Measurements from ENCODE around the gene RNPEPL1. TPM values are rescaled to one million over a fixed set of nuclear protein-coding genes. Genes with fewer than 3 reads are reported as not detected.
"Not testable (repeated sequence)": the region's sequence is repeated elsewhere in the genome, so short reads cannot be mapped to it uniquely, and the experiment has no call there.

RNPEPL1 gene, protein sequence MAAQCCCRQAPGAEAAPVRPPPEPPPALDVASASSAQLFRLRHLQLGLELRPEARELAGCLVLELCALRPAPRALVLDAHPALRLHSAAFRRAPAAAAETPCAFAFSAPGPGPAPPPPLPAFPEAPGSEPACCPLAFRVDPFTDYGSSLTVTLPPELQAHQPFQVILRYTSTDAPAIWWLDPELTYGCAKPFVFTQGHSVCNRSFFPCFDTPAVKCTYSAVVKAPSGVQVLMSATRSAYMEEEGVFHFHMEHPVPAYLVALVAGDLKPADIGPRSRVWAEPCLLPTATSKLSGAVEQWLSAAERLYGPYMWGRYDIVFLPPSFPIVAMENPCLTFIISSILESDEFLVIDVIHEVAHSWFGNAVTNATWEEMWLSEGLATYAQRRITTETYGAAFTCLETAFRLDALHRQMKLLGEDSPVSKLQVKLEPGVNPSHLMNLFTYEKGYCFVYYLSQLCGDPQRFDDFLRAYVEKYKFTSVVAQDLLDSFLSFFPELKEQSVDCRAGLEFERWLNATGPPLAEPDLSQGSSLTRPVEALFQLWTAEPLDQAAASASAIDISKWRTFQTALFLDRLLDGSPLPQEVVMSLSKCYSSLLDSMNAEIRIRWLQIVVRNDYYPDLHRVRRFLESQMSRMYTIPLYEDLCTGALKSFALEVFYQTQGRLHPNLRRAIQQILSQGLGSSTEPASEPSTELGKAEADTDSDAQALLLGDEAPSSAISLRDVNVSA
- total RNA-seq: 91.8 TPM

- DNase-seq (ENCODE audit: low spot score): no peak
Observed at GRCh38 chr2:240567872-240568677, at the start of gene RNPEPL1. RNPEPL1 (plus strand) TSS chr2:240568484; CDS start chr2:240568587, 103 bp downstream.

GRCh38 chr2:240518981-240519380 is 49.3 kb upstream of the RNPEPL1 start:
- DNase-seq (ENCODE audit: low spot score): no peak

DNA sequence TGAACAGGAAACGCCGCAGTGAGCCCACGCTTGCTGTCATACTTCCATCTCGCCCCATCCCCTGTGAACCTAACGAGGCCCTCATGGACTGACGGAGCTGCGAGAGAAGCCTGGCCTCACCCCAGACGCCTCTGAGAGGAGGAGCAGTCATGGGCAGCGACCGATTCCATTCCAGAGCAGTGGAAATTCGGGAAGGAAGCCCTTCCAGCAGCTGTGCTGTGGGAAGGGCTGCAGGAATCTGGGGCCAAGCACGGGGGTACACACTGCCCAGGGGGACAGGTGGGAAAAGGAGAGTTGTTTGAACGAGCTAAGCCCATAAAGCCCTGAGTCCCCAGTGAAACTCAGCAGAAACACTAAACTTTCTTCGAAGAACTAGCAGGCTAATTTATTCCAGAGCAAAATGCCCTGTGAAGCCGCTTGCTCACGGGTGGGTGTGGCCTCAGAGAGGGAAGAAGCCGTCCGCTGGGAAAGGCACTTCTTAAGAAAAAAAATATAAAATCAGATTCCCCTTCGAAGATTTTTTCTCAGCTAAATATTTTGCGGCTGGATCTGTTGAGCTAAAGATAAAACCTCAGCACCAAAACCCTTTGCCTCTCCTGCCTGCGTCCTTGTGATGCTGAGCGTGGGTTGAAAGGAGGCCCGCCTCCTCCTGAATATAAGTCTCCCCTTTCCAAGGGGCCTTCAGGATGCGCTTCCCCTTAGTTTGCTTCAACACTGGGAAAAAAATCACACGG is 48.7 kb upstream of the RNPEPL1 start:
- DNase-seq (ENCODE audit: low spot score): no peak

DNA sequence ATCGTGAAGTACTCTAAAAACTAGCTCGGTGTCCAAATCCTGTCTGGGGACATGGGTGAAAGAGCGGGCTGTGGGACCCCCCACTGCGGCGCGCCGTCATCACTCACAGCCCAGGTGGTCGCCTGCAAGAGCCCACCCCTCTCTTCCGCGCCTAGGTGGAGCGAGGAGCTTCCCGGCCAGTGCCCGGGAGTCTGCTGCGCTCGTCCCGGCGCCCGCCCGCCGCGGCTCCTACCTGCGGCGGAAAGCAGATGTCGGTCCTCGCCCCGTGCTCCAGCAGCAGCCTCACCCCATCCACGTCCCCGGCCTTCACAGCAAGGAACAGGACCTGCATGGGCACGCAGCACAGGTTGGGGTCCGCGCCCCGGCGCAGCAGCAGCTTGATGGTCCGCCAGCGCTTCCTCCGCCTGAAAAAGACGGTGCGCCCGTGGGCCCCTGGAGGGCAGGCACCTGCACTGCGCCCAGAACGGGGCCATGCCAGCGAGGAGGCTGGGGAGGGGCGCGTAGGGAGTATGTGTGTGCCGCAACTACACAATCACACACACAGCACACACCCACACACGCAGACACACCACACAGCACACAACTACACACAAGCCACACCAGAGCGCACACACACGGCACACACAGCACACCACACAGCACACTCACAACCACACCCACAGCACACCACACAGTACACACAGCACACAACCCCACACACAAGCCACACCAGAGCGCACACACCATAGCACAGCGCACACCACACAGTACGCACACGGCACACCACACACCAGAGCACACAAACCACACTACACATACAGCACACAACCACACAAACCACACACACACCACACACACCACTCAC is 47.9 kb upstream of the RNPEPL1 start:
- no peak for DNase-seq (ENCODE audit: low spot score)

DNA sequence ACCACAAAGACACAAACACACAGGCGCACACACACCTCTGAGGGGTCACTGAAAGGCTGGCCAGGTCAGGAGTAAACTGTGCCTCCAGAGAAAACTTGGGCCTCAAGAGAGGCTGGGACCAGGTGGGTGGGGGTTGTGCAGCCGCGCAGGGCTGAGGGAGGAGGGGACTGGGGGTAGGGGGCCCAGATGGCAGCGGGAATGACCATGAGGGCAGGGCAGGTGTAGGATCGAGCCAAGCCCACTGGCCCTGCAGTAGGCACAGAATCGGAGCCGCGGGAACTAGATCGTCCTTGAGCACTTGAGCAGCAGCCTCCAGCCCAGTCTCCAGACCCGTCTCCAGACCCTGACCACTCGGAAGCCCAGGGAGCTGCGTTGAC is 47.3 kb upstream of the RNPEPL1 start:
- DNase-seq (ENCODE audit: low spot score): no peak

- DNase-seq (ENCODE audit: low spot score): not testable (repeated sequence)
Observed at GRCh38 chr2:240521885-240522284, 46.4 kb upstream of the RNPEPL1 start.

GRCh38 chr2:240522406-240522805 is 45.9 kb upstream of the RNPEPL1 start:
- DNase-seq (ENCODE audit: low spot score): no peak

DNA sequence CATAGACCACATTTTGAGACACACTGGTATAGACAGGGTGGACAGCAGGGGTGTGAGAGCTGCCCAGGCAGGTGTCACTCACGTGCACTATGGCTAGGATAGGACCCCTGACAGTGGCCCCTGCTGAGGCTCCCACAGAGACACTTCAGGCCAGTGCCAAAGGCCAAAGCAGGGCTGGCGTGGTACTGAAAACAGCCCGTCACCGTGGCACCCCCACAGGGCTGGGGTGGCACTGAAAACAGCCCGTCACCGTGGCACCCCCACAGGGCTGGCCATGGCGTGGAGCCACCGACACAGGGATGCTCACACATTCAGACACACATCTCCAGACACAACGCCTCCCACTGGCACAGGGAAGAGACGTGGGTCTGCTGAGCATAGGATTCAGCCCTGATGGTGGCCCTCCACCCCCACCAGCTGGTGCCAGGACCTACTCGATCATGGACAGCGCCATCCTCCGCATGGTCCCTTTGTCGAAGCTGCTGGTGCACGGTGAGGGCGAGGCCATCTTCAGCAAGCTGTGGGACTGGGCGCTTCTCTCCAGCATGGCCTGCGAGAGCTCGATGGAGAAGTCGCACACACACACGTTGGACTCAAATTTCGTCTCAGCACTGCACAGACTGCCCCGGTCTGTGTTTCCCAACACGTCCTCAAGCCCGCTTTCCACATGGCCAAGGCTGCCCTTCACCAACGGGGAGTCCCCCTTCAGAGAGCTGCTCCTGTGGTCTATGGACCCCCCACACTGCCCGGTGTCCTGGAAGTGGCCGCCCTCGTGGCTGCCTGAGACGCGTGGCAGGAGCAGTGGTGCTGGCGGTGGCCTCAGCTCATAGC is 44.6 kb upstream of the RNPEPL1 start:
- DNase-seq (ENCODE audit: low spot score): no peak

GRCh38 chr2:240524963-240525718 is 43.1 kb upstream of the RNPEPL1 start:
- DNase-seq (ENCODE audit: low spot score): no peak

GRCh38 chr2:240525802-240526201 is 42.5 kb upstream of the RNPEPL1 start:
- DNase-seq (ENCODE audit: low spot score): no peak

DNA sequence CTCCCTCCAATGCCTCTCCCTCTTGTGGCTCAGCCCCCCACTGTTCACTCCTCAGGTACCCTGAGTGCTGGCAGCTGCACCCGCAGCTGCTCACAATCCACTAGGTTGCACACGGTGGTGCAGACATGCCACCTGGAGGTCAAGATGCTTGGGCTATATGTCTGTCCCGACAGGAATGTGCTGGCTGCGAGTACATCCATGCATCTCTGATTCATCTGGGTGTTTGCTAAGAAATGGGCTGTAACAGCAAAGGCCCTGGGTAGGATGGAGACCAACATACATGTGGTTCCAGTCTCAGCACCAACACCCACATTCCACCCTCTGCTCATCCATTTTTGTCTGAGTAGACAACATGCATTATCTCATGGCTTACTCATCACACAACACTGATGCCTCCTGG is 41.8 kb upstream of the RNPEPL1 start:
- DNase-seq (ENCODE audit: low spot score): no peak

DNA sequence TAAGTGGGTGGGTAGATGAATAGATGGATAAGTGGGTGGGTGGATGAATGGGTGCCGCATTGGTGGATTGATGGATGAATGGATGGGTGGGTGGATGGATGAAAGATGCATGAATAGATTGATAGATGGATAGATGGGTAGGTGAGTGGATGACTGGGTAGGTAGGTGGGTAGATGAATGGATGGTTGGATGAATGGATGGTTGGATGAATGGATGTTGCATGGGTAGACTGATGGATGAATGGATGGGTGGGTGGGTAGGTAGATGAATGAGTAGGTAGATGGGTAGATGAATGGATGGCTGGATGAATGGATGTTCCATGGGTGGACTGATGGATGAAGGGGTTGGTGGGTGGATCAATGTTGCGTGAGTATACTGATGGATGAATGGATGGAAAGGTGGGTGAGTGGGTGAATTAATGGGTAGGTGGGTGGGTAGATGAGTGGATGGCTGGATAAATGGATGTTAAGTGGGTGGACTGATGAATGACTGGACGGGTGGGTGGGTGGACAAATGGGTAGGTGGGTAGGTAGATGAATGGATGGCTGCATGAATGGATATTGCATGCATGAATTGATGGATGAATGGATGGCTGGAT is 41.0 kb upstream of the RNPEPL1 start:
- DNase-seq (ENCODE audit: low spot score): no peak

DNA sequence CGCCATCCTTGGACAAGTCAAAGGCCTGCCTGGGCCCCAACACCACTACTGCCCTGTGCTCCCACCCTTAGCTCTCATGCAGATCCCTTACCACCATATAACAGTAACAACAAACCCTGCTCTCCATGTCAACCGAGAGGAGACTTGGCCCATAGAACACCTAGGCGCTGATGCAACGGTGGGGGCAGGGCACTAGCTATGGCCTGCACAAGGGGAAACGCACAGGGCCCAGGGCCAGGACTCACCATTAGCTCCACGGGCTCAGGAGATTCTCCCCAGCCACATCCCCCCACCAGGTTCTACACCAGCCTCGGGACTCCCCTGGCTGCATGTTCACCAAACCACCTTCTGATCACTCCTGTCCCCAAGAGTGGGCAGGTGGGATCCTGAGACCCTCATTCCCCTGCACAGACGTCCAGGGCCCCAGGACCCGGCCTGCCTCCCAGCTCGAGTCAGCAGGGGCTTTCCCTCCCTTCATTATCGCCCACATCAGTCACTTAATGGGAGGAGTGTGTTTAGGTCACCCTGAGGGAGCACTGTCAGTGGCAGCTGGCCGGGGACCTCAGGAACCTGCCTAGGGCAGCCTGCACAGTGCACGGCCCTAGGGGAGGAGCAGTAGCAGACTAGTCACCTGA is 39.8 kb upstream of the RNPEPL1 start:
- DNase-seq (ENCODE audit: low spot score): no peak

GRCh38 chr2:240529344-240529999 is 38.8 kb upstream of the RNPEPL1 start:
- no peak for DNase-seq (ENCODE audit: low spot score)

DNA sequence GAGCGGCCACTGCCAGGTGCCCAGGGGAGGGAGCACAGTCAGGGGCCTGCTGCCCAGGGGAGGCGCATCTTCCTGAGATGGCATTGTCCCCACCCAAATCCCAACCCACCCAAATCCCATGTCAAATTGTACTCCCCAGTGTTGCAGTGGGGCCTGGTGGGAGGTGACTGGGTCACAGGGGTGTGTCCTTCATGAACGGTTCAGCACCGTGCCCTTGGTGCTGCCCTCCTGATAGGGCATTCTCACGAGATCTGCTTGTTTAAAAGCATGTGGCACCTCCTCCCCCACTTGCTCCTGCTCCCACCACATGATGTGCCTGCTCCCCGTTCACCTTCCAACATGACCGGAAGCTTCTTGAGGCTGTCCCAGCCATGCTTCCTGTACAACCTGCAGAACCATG is 38.1 kb upstream of the RNPEPL1 start:
- no peak for DNase-seq (ENCODE audit: low spot score)

- no peak for DNase-seq (ENCODE audit: low spot score)
Observed at GRCh38 chr2:240531038-240531437, 37.2 kb upstream of the RNPEPL1 start.

GRCh38 chr2:240532031-240532775 is 36.1 kb upstream of the RNPEPL1 start:
- DNase-seq (ENCODE audit: low spot score): no peak

Data from mucosa of gallbladder (tissue), 1 donor.